ENCODE data around the gene ATP1A1. TPM values are rescaled to one million over a fixed set of nuclear protein-coding genes. Genes with fewer than 3 reads are reported as not detected.

The ATP1A1 gene
- polyA plus RNA-seq (ENCODE audit: insufficient read length), result 125 TPM

DNA sequence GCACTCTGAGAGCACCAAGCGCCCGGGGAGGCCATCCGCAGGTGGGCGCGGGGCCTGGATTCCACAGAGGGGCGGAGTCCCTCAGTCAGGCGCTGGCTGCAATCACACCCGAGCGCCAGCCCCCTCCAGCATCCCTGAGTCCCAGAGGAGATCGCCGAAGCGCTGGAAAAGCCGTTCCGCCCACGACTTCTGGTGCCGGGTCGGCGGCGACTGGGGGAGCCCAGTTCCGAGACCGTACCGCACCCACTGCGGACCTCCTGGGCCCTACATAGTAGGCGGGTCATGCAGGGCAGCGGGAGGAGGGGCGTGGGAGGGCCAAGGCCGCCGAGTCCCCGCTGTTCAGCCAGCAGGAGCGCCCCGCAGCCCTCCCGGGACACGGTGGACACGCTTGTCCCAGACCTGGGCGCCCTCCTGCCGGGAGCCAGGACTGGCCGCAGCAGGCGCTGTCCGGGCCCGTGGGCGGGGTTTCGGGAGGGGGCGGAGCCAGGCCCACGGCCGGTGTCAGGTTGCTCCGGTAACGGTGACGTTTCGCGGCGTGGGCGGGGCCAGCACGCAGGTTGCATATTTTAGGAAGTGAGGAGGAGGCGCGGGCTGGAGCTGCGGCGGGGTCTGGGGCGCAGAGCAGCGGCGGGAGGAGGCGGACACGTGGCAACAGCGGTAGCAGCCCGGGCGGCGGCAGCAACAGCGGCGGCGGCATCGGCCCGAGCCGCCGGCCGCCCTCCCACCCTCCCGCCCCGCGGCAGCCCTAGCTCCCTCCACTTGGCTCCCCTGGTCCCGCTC, at the start of gene ATP1A1:
TSS of gene ATP1A1 (plus strand) at position 594 of the 780 bp plus-strand sequence. CDS start 268 bp downstream, outside the sequence.
- DNase-seq, result peak; percentile 96

DNA sequence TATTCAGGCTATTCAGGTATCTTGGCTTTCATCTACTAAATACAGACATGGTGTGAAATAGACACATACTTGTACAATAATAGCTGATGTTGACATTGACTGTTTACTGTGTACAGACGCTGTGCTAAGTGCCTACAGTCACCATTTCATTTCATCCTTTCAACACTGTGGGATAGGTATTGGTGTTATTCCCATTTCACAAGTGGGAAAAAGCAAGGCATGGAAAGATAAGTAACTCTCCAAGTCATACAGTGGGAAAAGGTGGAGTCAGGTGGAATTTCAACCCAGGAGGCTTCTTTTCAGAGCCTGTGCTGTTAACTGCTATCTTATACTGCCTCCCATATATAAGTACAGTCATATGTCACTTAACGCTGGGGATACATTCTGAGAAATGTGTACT, 49.6 kb upstream of the ATP1A1 start:
- no peak for DNase-seq

- no peak for DNase-seq
Observed at GRCh38 chr1:116324411-116324810, 48.6 kb upstream of the ATP1A1 start.

- DNase-seq, result no peak
Observed at GRCh38 chr1:116325104-116325503, 47.9 kb upstream of the ATP1A1 start.

- DNase-seq, result no peak
Observed at GRCh38 chr1:116325922-116326321, 47.1 kb upstream of the ATP1A1 start.

- DNase-seq, result no peak
Observed at GRCh38 chr1:116326486-116326885, 46.6 kb upstream of the ATP1A1 start.

- DNase-seq, result no peak
Observed at GRCh38 chr1:116328671-116329070, 44.4 kb upstream of the ATP1A1 start.

DNA sequence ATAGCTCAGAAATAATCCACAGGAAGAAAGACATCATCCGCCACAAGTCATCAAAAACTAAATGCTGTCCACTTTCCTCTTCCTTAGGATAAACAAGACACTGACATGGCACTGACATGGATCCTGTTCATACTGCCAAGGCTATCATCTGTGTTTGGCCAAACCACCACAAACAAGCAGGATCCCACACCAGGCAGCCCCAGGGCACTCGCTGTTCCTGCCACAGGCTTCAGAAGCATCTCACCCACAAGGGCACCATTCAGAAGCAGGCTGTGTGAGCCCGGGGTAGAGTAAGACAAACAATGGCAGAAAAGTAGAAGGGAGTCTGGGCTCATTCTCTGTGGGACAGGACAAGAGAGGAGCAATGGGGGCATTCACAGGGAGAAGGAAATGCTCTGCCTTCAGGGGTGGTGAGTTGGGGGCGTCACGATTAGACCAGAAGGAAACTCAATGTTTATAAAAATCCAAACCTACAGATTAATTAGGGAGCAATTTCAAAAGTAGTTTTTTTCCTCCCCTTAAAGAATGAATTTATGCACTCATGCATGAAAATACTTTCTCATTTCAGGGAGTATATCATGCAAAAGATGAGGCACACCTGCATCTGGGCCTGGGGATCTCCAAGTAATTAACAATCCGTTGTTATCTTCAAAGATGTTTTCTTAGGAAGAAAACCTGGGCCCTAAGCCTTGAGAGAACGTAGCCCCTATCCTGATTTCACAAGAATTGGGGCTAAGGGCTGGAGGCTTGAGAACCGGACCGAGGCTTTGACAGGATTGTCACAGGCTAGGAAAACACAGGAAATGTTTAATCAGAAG, 43.3 kb upstream of the ATP1A1 start:
- DNase-seq, result no peak

- DNase-seq, result no peak
Observed at GRCh38 chr1:116330342-116330652, 42.7 kb upstream of the ATP1A1 start.

GRCh38 chr1:116330846-116331245, 42.2 kb upstream of the ATP1A1 start:
- no peak for DNase-seq

GRCh38 chr1:116331523-116331922, 41.5 kb upstream of the ATP1A1 start:
- DNase-seq, result no peak

- no peak for DNase-seq
Observed at GRCh38 chr1:116332451-116332850, 40.6 kb upstream of the ATP1A1 start.

- DNase-seq, result no peak
Observed at GRCh38 chr1:116333171-116334014, 39.7 kb upstream of the ATP1A1 start.

- no peak for DNase-seq
Observed at GRCh38 chr1:116334015-116334547, 39.0 kb upstream of the ATP1A1 start.

DNA sequence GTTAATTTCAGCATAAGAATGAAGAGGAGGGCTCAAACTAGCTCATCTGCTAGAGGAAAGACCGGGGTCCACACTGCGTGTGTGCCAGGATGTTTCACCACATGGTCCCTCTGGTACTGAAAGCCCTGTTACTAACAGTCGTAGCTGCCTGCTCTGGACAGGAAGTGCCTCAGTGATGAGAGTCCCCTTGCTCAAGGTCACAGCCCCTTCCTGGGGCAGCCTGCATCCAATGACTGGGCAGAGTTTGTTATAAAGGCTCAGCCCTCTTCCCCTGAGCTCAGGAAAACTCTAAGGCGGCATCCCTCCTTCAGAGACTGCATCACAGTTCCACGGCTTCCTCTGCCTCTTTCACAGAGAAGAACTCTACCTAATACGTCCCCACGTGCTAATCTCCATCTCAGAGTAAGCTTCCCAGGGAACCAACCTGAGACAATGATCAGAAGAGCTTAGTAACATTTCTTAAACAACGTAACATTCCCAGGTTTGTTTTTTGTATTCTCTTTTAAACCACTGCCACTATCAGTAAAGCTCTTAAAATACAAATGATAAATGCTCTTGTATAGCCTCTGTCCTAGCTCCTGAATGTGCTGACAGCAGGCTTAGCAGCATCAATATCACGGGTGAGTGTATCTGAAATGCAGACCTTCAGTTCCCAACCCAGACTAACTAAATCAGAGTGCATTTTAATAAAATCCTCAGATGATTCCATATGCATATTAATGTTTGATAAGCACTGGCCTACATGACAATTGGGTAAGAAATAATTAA, 38.0 kb upstream of the ATP1A1 start:
- DNase-seq, result no peak

- no peak for DNase-seq
Observed at GRCh38 chr1:116335850-116336624, 37.0 kb upstream of the ATP1A1 start.

GRCh38 chr1:116337398-116337797, 35.6 kb upstream of the ATP1A1 start:
- DNase-seq, result no peak

GRCh38 chr1:116338400-116338799, 34.6 kb upstream of the ATP1A1 start:
- DNase-seq, result no peak

DNA sequence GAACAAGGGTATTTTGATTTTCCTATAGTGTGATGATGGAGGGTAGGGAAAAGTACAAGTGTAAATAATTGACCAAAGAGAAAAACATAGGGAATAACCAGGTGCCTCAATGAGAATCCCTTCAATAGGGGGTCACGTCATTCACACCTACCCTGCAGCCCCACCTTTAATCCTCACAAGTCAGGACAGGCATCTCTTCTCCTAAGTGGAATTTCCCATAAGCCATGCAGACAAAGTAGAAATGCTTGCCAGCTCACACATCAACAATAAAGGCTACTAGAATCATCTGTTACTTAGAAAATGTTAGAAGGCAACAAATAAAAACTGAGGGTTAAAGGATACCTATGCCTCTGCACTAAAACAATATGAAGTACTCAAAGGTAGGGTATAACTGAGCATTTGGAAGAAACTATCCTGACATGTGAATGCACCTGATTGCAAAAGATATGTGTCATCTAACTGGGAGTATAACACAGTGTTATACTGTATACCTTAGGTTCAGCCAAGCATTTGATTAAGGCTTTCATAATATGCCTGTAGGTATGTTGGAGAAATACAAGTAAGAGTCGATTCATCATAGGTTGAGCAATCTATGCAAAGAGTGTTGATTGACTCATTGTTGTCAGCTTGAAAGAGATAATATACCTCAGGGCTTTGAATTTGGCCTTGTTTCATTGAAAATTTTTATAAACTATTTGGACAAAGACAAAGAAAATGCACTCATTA, 32.4 kb upstream of the ATP1A1 start:
- DNase-seq, result no peak

- no peak for DNase-seq
Observed at GRCh38 chr1:116343019-116343418, 30.0 kb upstream of the ATP1A1 start.
